ENCODE data around the gene GCN1. TPM values are rescaled to one million over a fixed set of nuclear protein-coding genes. Genes with fewer than 3 reads are reported as not detected.

The GCN1 gene
- total and polyA plus RNA-seq, 2 donors from 2014 or later = 12.2 to 77.6 TPM

DNA sequence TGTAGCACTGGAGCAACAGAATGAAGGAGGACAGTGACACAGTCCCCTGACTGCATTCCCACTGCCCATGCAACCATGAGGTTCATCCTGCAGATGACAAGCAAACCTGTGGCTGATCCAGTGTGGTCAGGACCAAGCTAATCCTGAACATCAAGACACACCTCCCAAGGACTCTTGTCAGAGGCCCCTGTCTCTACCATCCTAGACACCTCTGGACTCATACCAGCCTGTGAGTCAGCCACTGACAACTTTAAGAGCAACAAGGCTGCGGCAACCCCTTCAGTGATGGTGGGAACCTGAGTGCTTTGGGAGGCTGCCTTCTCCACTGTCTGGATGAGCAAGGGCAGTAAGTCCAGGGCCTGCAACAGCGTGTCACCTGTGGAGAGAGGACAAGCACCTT lies 24.6 kb downstream of the GCN1 start:
- H3K9ac ChIP-seq (ENCODE audit: low read length in 3 of 3) = no peak overlapping the region
- H3K36me3 ChIP-seq (ENCODE audit: control insufficient read depth in 2 of 3, insufficient read depth in 3 of 3, low read length in 3 of 3) = peaks cover 16 to 47% (median 33%) of the 10 kb centered on the region in 3 donors
- TF ChIP-seq CTCF (IDR thresholded peaks at IDR 0.05; ENCODE audit: borderline replicate concordance, extremely low read depth, insufficient read depth) = no peak
- no peaks in the 10 kb centered on the region for H3K9me3 ChIP-seq (ENCODE audit: control insufficient read depth in 2 of 3, insufficient read depth in 1 of 3, low read length in 3 of 3)
- FAIRE-seq = no peak
- DNase-seq = no peak
- intact Hi-C loops (cut with DNase I) = no loop called here
- H3K27ac ChIP-seq (ENCODE audit: low read depth in 2 of 2, low read length in 2 of 2) = no peak overlapping the region
- no peak overlapping the region for H3K4me3 ChIP-seq (ENCODE audit: low read length in 3 of 3)
- H3K4me1 ChIP-seq (ENCODE audit: control insufficient read depth in 2 of 3, insufficient read depth in 2 of 3, low read depth in 1 of 3, low read length in 3 of 3) = no peaks in the 10 kb centered on the region
- H3K27me3 ChIP-seq (ENCODE audit: control insufficient read depth, insufficient read depth, low read length) = no peaks in the 10 kb centered on the region

GRCh38 chr12:120168337-120168736 lies 26.2 kb downstream of the GCN1 start:
- TF ChIP-seq CTCF (IDR thresholded peaks at IDR 0.05; ENCODE audit: borderline replicate concordance, extremely low read depth, insufficient read depth) = no peak
- no peak for FAIRE-seq
- intact Hi-C loops (cut with DNase I) = no loop called here

DNA sequence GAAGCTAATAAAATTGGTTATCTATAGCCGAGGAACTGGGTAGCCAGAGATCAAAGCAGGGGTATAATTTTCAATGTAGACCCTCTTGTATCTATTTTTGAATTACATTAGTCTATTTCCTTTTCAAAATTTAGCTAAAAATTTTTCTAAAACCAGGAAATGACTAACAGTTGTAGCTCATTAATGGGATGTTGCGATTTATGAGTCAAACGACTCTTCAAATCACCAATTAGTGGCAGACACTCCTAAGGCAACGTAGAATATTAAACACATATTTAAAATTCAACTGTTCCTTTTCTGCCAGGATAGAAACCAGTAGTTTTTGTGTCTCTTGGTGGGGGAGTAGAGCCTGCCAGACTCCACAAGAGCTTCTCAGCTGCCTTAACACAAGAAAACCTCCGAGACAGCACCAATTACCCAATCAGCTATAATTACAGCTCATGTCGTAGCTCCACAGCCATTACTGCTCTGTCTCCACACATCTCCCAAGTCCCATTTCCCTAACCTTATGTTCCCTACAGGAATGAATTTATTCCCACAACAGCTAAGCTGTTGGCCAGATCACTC lies 26.9 kb downstream of the GCN1 start:
- H3K27me3 ChIP-seq (ENCODE audit: control insufficient read depth, insufficient read depth, low read length) = no peaks in the 10 kb centered on the region
- H3K4me3 ChIP-seq (ENCODE audit: low read length in 3 of 3) = no peak overlapping the region
- no peak for TF ChIP-seq CTCF (IDR thresholded peaks at IDR 0.05; ENCODE audit: borderline replicate concordance, extremely low read depth, insufficient read depth)
- no peak for DNase-seq
- intact Hi-C loops (cut with DNase I) = no loop called here
- no peaks in the 10 kb centered on the region for H3K4me1 ChIP-seq (ENCODE audit: control insufficient read depth in 2 of 3, insufficient read depth in 2 of 3, low read depth in 1 of 3, low read length in 3 of 3)
- no peaks in the 10 kb centered on the region for H3K9me3 ChIP-seq (ENCODE audit: control insufficient read depth in 2 of 3, insufficient read depth in 1 of 3, low read length in 3 of 3)
- no peak overlapping the region for H3K27ac ChIP-seq (ENCODE audit: low read depth in 2 of 2, low read length in 2 of 2)
- no peak overlapping the region for H3K9ac ChIP-seq (ENCODE audit: low read length in 3 of 3)
- no peak for FAIRE-seq
- H3K36me3 ChIP-seq (ENCODE audit: control insufficient read depth in 2 of 3, insufficient read depth in 3 of 3, low read length in 3 of 3) = peaks cover 10 to 49% (median 33%) of the 10 kb centered on the region in 3 donors

More at GRCh38 chr12:120168337-120168736, 26.2 kb downstream of the GCN1 start:
- Histone ChIP-seq H3K36me3 (ENCODE audit: control insufficient read depth in 2 of 3, insufficient read depth in 3 of 3, low read length in 3 of 3) (peaks cover 11 to 46% (median 28%) of the 10 kb centered on the region in 3 donors), H3K4me1 (ENCODE audit: control insufficient read depth in 2 of 3, insufficient read depth in 2 of 3, low read depth in 1 of 3, low read length in 3 of 3) (no peaks in the 10 kb centered on the region), H3K27ac (ENCODE audit: low read depth in 2 of 2, low read length in 2 of 2) (no peak overlapping the region), H3K9me3 (ENCODE audit: control insufficient read depth in 2 of 3, insufficient read depth in 1 of 3, low read length in 3 of 3) (no peaks in the 10 kb centered on the region), H3K4me3 (ENCODE audit: low read length in 3 of 3) (no peak overlapping the region), H3K27me3 (ENCODE audit: control insufficient read depth, insufficient read depth, low read length) (no peaks in the 10 kb centered on the region), H3K9ac (ENCODE audit: low read length in 3 of 3) (no peak overlapping the region)
- DNase-seq = no peak

DNA sequence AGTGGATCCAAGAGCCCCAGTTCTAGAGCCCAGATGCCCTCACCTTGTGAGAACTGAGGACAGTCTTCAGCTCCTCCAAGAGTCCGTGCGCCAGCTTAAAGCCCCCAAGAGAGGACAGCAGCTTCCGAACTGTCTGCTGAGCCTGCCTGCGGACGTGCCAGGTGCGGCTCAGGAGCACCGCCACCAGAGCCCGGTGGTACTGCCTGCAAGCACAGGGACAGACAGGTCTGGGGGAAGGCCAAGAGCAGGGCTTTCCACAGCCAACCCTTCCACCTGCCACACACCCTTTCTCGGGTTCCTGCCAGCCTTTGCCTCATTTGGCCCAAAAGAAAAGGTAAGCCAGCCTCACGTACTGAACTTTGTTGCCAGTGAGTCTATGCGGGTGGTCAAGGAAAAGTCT lies 30.2 kb downstream of the GCN1 start:
- intact Hi-C loops (cut with DNase I) = no loop called here
- DNase-seq = no peak

More for the DNA sequence above, 30.2 kb downstream of the GCN1 start:
- no peak for FAIRE-seq
- H3K36me3 ChIP-seq (ENCODE audit: control insufficient read depth in 2 of 3, insufficient read depth in 3 of 3, low read length in 3 of 3) = peaks cover 6 to 62% (median 45%) of the 10 kb centered on the region in 3 donors
- no peak overlapping the region for H3K27ac ChIP-seq (ENCODE audit: low read depth in 2 of 2, low read length in 2 of 2)
- H3K9ac ChIP-seq (ENCODE audit: low read length in 3 of 3) = no peak overlapping the region
- no peaks in the 10 kb centered on the region for H3K27me3 ChIP-seq (ENCODE audit: control insufficient read depth, insufficient read depth, low read length)
- no peak for TF ChIP-seq CTCF (IDR thresholded peaks at IDR 0.05; ENCODE audit: borderline replicate concordance, extremely low read depth, insufficient read depth)
- H3K9me3 ChIP-seq (ENCODE audit: control insufficient read depth in 2 of 3, insufficient read depth in 1 of 3, low read length in 3 of 3) = no peaks in the 10 kb centered on the region
- no peak overlapping the region for H3K4me3 ChIP-seq (ENCODE audit: low read length in 3 of 3)
- H3K4me1 ChIP-seq (ENCODE audit: control insufficient read depth in 2 of 3, insufficient read depth in 2 of 3, low read depth in 1 of 3, low read length in 3 of 3) = no peaks in the 10 kb centered on the region
